H1 (cell line): ENCODE measurements around the gene ASCC1. TPM values are rescaled to one million over a fixed set of nuclear protein-coding genes. Genes with fewer than 3 reads are reported as not detected.

Source experiments
- CTCF ChIA-PET: fragments of 300-600 bp; sonication (Branson Sonifier 250); formaldehyde crosslinking; loops from one replicate; lab custom pipeline; 2021; ENCODE audit not compliant: partially characterized antibody; lab: Charles Lee
- POLR2A ChIA-PET: fragments of 300-600 bp; sonication (Branson Sonifier 250); formaldehyde crosslinking; loops from one replicate; lab custom pipeline; 2021; ENCODE audit warnings: inconsistent platforms; ENCODE audit not compliant: partially characterized antibody; lab: Charles Lee
- DNase-seq, 2 experiments: peaks; one replicate each; pipeline versions ENCODE4 v3.0.0 to v3.0.0-alpha.2; 2010 to 2022; ENCODE audit warnings: low spot score in 2 of 2, low read depth in 1 of 2, mixed read lengths in 1 of 2
- FAIRE-seq: peaks from 2 replicates; lab custom pipeline; 2011; peaks lifted over from hg19 to GRCh38; lab: Jason Lieb, UNC
- H2AFZ ChIP-seq: 2 replicates; pipeline ENCODE4 v1.8.1; 2012; ENCODE audit warnings: low read length, inconsistent platforms
- H2AK5ac ChIP-seq: 2 replicates; pipeline ENCODE4 v1.6.1; 2013; ENCODE audit warnings: low read depth, low read length
- H2BK120ac ChIP-seq: replicated peaks from 2 replicates; pipeline ENCODE3; 2013; ENCODE audit warnings: low read depth, low read length, inconsistent platforms
- H2BK12ac ChIP-seq: 2 replicates; pipeline ENCODE4 v1.6.1; 2013; ENCODE audit warnings: low read depth, low read length
- H2BK15ac ChIP-seq: 2 replicates; pipeline ENCODE4 v1.6.1; 2013; ENCODE audit warnings: low read length
- H2BK20ac ChIP-seq: 2 replicates; pipeline ENCODE4 v1.6.1; 2013; ENCODE audit warnings: low read length
- H2BK5ac ChIP-seq: 2 replicates; pipeline ENCODE4 v1.6.1; 2013; ENCODE audit warnings: low read depth, low read length
- H3K14ac ChIP-seq: 2 replicates; pipeline ENCODE4 v1.6.1; 2013; ENCODE audit warnings: inconsistent platforms; ENCODE audit not compliant: insufficient read length
- H3K18ac ChIP-seq: 2 replicates; pipeline ENCODE4 v1.6.1; 2013; ENCODE audit warnings: low read length; ENCODE audit errors: extremely low read depth
- H3K23ac ChIP-seq: 2 replicates; pipeline ENCODE4 v1.6.1; 2013; ENCODE audit warnings: inconsistent platforms; ENCODE audit not compliant: insufficient read length
- H3K23me2 ChIP-seq: 2 replicates; pipeline ENCODE4 v1.6.1; 2013; ENCODE audit warnings: low read depth, low read length
- H3K27ac ChIP-seq: 2 replicates; pipeline ENCODE4 v1.6.1; 2011; ENCODE audit warnings: low read depth, low read length, inconsistent platforms
- H3K27me3 ChIP-seq, 4 experiments: replicated peaks in 1 of 4; 1 replicate in 1 of 4; 2 replicates in 3 of 4; pipeline versions ENCODE4 v1.6.1 to v1.8.1; 2011 to 2013; ENCODE audit warnings: low read length in 3 of 4, mild to moderate bottlenecking in 3 of 4, inconsistent platforms in 2 of 4, mixed read lengths in 2 of 4, moderate library complexity in 1 of 4; ENCODE audit not compliant: control insufficient read depth in 3 of 4, insufficient read depth in 3 of 4; ENCODE audit errors: extremely low read depth in 1 of 4
- H3K36me3 ChIP-seq, 4 experiments: 2 replicates each; pipeline versions ENCODE4 v1.6.1 to v1.8.1; 2011 to 2013; ENCODE audit warnings: mild to moderate bottlenecking in 4 of 4, low read length in 3 of 4, moderate library complexity in 2 of 4, control low read depth in 1 of 4, inconsistent platforms in 1 of 4; ENCODE audit not compliant: insufficient read depth in 4 of 4, control insufficient read depth in 2 of 4
- H3K4ac ChIP-seq: replicated peaks from 2 replicates; pipeline ENCODE3; 2013; ENCODE audit warnings: low read length, low read depth, mixed read lengths, inconsistent platforms; ENCODE audit not compliant: insufficient read length
- H3K4me1 ChIP-seq, 4 experiments: replicated peaks in 1 of 4; 1 replicate in 1 of 4; 2 replicates in 3 of 4; pipeline versions ENCODE4 v1.6.1 to v1.8.1; 2011 to 2013; ENCODE audit warnings: low read length in 3 of 4, inconsistent platforms in 2 of 4, mixed read lengths in 1 of 4; ENCODE audit not compliant: insufficient read depth in 4 of 4, control insufficient read depth in 3 of 4
- H3K4me2 ChIP-seq, 2 experiments: 2 replicates each; pipeline versions ENCODE4 v1.6.1 to v1.8.1; 2011 to 2013; ENCODE audit warnings: low read depth in 2 of 2, low read length in 2 of 2, control low read depth in 1 of 2, inconsistent platforms in 1 of 2, mild to moderate bottlenecking in 1 of 2; ENCODE audit not compliant: insufficient read depth in 1 of 2
- H3K4me3 ChIP-seq, 4 experiments: fragments of 200-600, 300-600 bp in 1 of 4; sonication (generic), shearing (Covaris generic), sonication (Bioruptor Twin) in 1 of 4; 2 replicates each; pipeline versions ENCODE4 v1.5.1 to v1.8.1; 2011 to 2016; ENCODE audit warnings: low read length in 4 of 4, low read depth in 3 of 4, control low read depth in 2 of 4, inconsistent platforms in 2 of 4, mild to moderate bottlenecking in 2 of 4, mixed read lengths in 1 of 4, moderate library complexity in 1 of 4; ENCODE audit not compliant: insufficient read depth in 2 of 4; ENCODE audit errors: extremely low read depth in 1 of 4
- H3K56ac ChIP-seq: replicated peaks from 2 replicates; pipeline ENCODE3; 2013; ENCODE audit warnings: low read depth, mild to moderate bottlenecking, mixed read lengths, low read length, inconsistent platforms; ENCODE audit not compliant: insufficient read length
- H3K79me1 ChIP-seq: 2 replicates; pipeline ENCODE4 v1.6.1; 2013; ENCODE audit warnings: low read depth, low read length, control low read depth
- H3K79me2 ChIP-seq, 2 experiments: 2 replicates each; pipeline versions ENCODE4 v1.6.1 to v1.8.1; 2012 to 2013; ENCODE audit warnings: low read length in 2 of 2, mild to moderate bottlenecking in 2 of 2, inconsistent platforms in 1 of 2; ENCODE audit not compliant: insufficient read depth in 2 of 2, control insufficient read depth in 1 of 2
- H3K9ac ChIP-seq, 4 experiments: replicated peaks in 1 of 4; 1 replicate in 1 of 4; 2 replicates in 3 of 4; pipeline versions ENCODE4 v1.6.1 to v1.8.1; 2011 to 2013; ENCODE audit warnings: low read depth in 3 of 4, low read length in 3 of 4, control low read depth in 2 of 4, mild to moderate bottlenecking in 2 of 4, moderate library complexity in 2 of 4, inconsistent platforms in 1 of 4; ENCODE audit errors: extremely low read depth in 1 of 4
- H3K9me3 ChIP-seq, 2 experiments: 2 replicates each; pipeline versions ENCODE4 v1.6.1 to v1.8.1; 2012 to 2013; ENCODE audit warnings: mild to moderate bottlenecking in 2 of 2, moderate library complexity in 2 of 2, control low read depth in 1 of 2, inconsistent platforms in 1 of 2, low read depth in 1 of 2, low read length in 1 of 2, mixed read lengths in 1 of 2; ENCODE audit not compliant: insufficient read depth in 2 of 2
- H4K20me1 ChIP-seq, 2 experiments: replicated peaks in 1 of 2; 2 replicates each; pipeline versions ENCODE3 to v1.8.1; 2011 to 2013; ENCODE audit warnings: inconsistent platforms in 2 of 2, low read length in 2 of 2, mild to moderate bottlenecking in 1 of 2; ENCODE audit not compliant: insufficient read depth in 2 of 2, control insufficient read depth in 1 of 2
- H4K5ac ChIP-seq: 2 replicates; pipeline ENCODE4 v1.6.1; 2013; ENCODE audit warnings: low read length, low read depth, mixed read lengths, inconsistent platforms; ENCODE audit not compliant: insufficient read length
- H4K8ac ChIP-seq: 2 replicates; pipeline ENCODE4 v1.8.0; 2013; ENCODE audit warnings: mild to moderate bottlenecking, moderate library complexity, low read length, inconsistent platforms; ENCODE audit not compliant: insufficient read depth; ENCODE audit errors: extremely low read depth
- H4K91ac ChIP-seq: replicated peaks from 2 replicates; pipeline ENCODE3; 2013; ENCODE audit warnings: low read length, mixed read lengths, inconsistent platforms; ENCODE audit not compliant: insufficient read length
- CHD1 ChIP-seq: IDR thresholded peaks from 2 replicates; pipeline ENCODE4 v1.6.1; 2012; ENCODE audit warnings: low read depth, low read length, improper control_type of control experiment
- POLR2A ChIP-seq, 2 experiments: IDR thresholded peaks; 1 replicate in 1 of 2; 2 replicates in 1 of 2; pipeline ENCODE4 v1.6.1; 2011; ENCODE audit warnings: low read depth in 2 of 2, low read length in 2 of 2, mild to moderate bottlenecking in 2 of 2; ENCODE audit errors: control extremely low read depth in 1 of 2
- TCF12 ChIP-seq: IDR thresholded peaks from 2 replicates; pipeline ENCODE4 v1.6.1; 2011; ENCODE audit warnings: low read depth, mild to moderate bottlenecking, low read length
- WGBS, 2 experiments: shearing (Covaris generic) in 1 of 2; methylation state at CpG; one replicate each; pipeline versions ENCODE4 v1.1.6 to v1.1.7; 2013 to 2015; ENCODE audit warnings: low lambda C conversion rate in 2 of 2, mixed read lengths in 2 of 2, inconsistent platforms in 1 of 2, low coverage in 1 of 2, missing lambda C conversion rate in 1 of 2; ENCODE audit not compliant: insufficient replicate concordance in 2 of 2, insufficient coverage in 1 of 2, insufficient read length in 1 of 2; ENCODE audit errors: extremely low coverage in 1 of 2, missing lambda C conversion rate in 1 of 2; 5-methylcytosine and 5-hydroxymethylcytosine counted together
- polyA plus RNA-seq, 7 experiments: library from polyadenylated mRNA; depleted of rRNA in 3 of 7; stranded (reverse) in 5 of 7; unstranded in 2 of 7; fragments of >200 nt in 5 of 7; fragments of 200-250 nt in 2 of 7; gene quantifications; 1 replicate in 5 of 7; 2 replicates in 1 of 7; 4 replicates in 1 of 7; pipeline versions ENCODE4 v1.2.1 to v1.2.3, GENCODE V29; 2011 to 2013; ENCODE audit warnings: missing spikeins in 2 of 7, mixed read lengths in 2 of 7
- total RNA-seq: library from RNA; stranded (reverse); fragmentation: NEBNext Ultra II Directional; extraction: Animal tissue kit (Norgen Biotek cat#: 25700); gene quantifications from 2 replicates; pipeline ENCODE4 v1.2.1, GENCODE V29; 2021

ASCC1 gene
- total and polyA plus RNA-seq, 2 of the 8 experiments (the other 6 are each of a cell fraction or from before 2014, with no cell fraction given): 25.6 to 35.8 TPM

GRCh38 chr10:72263613-72264241 is 47.7 kb upstream of the ASCC1 start:
- Histone ChIP-seq H3K36me3 (no peaks in the 10 kb centered on the region), H3K23ac (no peak overlapping the region), H3K9ac (no peak overlapping the region), H3K27me3 (no peaks in the 10 kb centered on the region), H2BK5ac (no peak overlapping the region), H2AK5ac (no peak overlapping the region; the same call in 1 of the 2 replicates), H2BK12ac (peak overlapping the region; percentile 75; the same call in 1 of the 2 replicates), H3K14ac (no peak overlapping the region), H2BK20ac (peak overlapping the region; percentile 51; the same call in 1 of the 2 replicates), H3K4me3 (no peak overlapping the region), H3K9me3 (no peaks in the 10 kb centered on the region), H3K23me2 (peaks cover 4% of the 10 kb centered on the region; the same call in 1 of the 2 replicates), H3K27ac (no peak overlapping the region; the same call in 1 of the 2 replicates), H4K20me1 (no peaks in the 10 kb centered on the region), H3K18ac (peak overlapping the region; percentile 90), H3K4ac (no peak overlapping the region), H4K8ac (no peak overlapping the region), H2BK120ac (peak overlapping the region; percentile 96), H4K91ac (no peak overlapping the region), H3K79me2 (no peaks in the 10 kb centered on the region), H2AFZ (no peak overlapping the region), H2BK15ac (no peak overlapping the region), H3K79me1 (no peaks in the 10 kb centered on the region), H3K56ac (no peak overlapping the region), H4K5ac (no peak overlapping the region), H3K4me1 (peaks cover 17 to 40% (median 30%) of the 10 kb centered on the region in 4 experiments), H3K4me2 (no peak overlapping the region)
- DNase-seq (no peak), FAIRE-seq (no peak)
- 93% methylated on average over 6 of the region's 6 CpGs; no CpG with 5 or more reads in 1 of the 2 experiments for WGBS, 2 experiments
- ChIA-PET CTCF (interaction anchor here (0.6 to 4.8 kb wide), 7 partner anchors 12 to 1899 kb away, joined by 3 to 34 read pairs (median 3); partner anchors contain the start of gene DDIT4), POLR2A (interaction anchor here (0.8 to 24.2 kb wide), 10 partner anchors 9 to 71 kb away, joined by 3 to 673 read pairs (median 4); partner anchors contain the start of gene DDIT4)
- TF ChIP-seq TCF12 (0 out of 2 replicates have a peak, but pooled peaks have one; percentile 68), CHD1 (no peak), POLR2A (IDR thresholded peaks at IDR 0.05; ENCODE audit: control extremely low read depth in 1 of 2, low read depth in 2 of 2, low read length in 2 of 2) (no peak)
